Measurements from ENCODE around the gene MAP4K5.

The MAP4K5 gene

DNA sequence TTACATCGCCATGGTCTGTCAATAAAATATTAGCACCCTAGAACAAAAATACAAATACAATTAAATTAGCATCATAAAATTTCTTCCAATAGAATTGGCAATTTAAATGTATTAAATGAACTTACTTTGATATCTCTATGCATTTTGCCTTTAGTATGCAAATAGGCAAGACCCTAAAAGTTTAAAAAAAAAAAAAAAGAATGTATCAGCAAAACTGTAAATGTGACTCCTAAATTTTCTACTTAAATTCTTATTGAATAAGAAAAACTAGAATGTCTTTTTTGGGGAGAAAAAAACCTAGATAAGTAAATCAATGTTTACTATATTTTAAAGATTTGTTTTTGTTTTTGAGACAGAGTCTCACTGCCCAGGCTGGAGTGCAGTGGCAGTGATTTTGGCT is 56.2 kb downstream of the MAP4K5 start:
- no peak for DNase-seq (ENCODE audit: low spot score)

DNA sequence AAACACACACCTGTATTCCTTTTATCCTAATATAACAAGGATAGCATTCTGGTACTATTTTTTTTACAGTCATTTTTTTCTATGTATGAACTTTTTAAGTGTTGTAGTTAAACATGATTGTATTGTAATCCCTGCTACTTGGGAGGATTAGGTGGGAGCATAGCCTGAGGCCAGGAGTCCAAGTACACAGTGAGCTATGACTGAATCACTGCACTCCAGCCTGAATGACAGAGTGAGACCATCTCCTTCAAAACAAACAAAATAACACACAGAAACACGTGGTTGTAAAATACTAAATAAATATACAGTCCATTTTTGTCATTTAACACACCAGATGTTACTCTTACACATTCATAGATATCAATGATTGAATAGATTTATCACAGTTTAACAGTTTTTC is 56.9 kb downstream of the MAP4K5 start:
- no peak for DNase-seq (ENCODE audit: low spot score)

DNA sequence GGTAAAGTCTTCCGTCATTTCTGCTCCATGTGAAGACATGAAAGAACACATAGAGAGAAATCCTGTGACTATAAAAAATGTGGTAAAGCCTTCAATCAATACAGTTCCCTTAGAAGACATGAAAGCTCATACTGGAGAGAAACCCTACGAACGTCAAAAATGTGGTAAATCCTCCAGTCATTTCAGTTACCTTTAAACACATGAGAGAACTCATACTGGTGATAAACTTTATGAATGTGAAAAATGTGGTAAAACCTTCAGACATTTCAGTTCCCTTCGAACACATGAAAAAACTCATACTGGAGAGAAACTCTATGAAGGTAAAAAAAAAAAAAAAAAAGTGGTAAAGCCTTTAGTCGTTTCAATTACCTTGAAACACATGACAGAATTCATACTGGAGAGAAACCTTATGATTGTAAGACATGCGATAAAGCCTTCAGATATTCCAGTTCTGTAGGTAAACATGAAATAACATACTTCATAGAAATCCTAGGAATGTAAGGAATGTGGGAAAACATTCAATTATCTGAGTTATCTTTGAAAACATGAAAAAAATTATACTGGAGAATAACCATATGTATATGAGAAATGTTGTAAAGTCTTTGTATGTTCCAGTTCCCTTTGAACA is 60.4 kb downstream of the MAP4K5 start:
- DNase-seq (ENCODE audit: low spot score) = no peak

DNA sequence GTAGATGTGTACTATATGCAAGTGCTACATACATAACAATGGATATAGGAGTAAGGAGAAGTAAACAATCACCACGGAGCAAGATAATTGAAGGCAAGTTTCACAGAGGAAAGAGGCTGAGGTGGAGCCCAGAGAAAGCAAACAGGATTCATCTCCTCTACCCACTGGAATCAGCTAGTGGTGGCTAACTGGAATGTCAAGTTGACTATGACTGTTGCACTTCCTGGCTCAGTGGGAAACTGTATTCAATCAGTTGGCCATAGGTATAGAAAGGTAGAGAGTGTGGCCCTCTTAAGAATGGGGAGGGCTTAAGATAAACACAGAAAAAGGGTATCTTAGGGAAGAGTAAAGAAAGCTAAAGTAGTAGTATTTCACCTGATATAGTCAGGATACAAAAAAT is 62.4 kb downstream of the MAP4K5 start:
- no peak for DNase-seq (ENCODE audit: low spot score)

DNA sequence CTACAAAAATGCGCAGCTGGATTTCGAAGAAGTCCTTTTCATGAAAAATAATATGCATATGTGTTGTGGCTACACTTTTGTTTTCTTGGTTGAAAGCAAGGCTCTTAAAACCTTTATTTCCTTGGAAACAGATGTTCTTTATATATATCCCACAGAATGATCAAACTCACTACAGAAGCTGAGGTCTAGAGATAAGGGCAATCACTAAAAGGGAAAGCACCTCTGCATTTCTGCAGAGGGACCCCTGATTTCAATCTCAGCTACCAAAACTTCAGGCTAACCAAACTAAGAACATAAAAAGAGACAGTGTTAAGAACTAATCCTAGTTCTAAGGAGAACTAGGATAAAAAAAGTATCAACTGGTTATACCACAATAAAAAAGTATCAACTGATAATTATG is 70.3 kb downstream of the MAP4K5 start:
- DNase-seq (ENCODE audit: low spot score) = no peak

DNA sequence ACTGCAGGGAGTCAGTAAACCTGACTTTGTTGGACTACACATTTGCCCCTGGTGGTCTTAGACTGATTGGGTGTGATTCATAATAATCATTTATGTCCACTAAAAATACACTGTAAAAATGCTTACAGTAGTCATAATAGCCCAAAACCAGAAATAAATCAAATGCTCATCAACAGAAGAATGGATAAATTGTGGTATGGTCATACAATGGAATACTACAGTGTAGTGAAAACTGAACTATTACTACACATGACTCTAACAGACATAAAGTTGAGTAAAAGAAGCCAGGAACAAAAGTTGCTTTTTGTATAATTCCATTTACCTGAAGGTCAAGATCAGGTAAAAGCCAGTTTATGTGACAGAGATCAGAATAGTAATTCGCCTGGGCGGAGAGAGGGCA is 78.5 kb downstream of the MAP4K5 start:
- DNase-seq (ENCODE audit: low spot score) = no peak

DNA sequence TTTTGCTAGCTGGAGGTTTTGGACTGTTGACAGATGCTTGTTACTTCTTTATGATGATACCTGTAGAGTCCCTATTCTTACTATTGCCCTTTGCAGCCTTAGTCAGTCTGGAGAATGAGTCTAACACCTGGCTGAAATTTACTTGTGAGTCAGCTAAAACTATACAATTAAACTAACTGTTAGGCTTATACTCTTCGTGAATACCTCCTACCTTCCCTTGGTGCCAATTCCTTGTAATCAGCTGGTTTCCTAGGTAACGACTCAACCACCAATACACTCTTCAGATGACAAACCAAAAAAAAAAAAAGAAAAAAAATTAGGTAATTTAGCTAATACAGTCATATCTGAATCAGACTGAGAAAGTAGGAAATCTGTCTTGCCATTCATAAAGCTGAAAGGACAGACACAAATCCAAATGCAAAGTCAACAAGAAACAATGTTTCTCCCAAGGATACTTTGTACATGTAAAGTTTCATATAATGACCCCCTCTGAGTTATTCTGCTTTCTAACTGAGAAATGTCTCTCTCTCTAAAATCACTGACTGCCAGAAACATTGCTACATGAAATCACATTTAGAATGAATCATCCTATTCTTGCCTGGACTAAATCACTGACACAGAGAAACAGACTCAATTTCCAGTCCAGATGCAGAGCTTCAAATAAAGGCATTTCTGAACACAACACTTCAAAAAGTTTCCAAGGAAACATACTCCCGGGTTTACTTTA is 79.2 kb downstream of the MAP4K5 start:
- DNase-seq (ENCODE audit: low spot score) = no peak

DNA sequence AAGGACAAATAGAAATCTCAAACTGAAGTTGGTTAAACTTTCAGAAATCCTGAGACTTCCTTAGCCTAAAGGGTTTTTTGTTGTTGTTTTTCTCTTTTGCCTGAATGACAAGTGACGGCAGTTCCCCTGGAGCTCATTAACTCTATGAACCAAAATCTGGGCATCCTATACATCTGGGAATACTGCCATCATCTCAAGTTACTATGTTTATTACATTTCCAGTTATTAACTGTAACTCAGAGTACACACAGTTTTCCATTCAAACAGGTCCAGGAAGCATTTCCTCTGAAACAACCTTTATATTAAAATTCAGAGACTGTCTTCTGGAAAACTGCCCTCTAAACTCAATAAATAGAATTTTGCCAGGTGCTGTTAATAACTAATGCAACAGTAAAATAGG is 80.1 kb downstream of the MAP4K5 start:
- DNase-seq (ENCODE audit: low spot score) = no peak

DNA sequence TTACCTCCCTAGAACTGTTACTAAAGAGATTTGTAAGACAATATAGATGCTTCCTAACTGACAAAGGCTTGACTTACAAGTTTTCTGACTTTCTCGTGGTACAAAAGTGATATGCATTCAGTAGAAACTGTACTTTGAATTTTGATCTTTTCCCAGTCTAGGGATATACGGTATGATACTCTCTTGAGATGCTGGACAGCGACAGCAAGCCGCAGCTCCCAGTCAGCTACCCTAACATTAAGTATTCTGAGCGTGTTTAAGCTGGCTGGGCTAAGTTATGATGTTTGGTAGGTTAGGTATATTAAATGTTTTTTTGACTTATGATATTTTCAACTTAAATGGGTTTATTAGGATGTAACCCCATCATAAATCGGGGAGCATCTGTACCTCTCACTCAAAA is 80.5 kb downstream of the MAP4K5 start:
- DNase-seq (ENCODE audit: low spot score) = no peak

DNA sequence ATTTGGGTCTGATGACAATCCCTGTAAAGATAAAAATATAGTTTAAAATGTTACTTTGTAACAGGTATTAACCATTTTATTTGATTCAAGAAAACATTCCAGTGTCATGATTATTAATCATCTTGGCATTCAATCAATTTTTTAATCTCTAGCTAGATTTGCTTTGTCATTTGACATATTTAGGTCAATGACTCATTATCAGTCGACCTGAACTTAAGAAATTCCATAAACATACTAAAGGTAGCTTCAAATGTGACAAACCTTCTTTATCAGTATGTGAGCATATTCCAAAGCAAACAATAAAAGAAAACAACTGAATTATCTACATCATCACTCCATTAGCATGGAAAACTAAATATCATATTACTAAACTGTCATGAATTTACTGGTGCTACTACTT is 84.9 kb downstream of the MAP4K5 start:
- DNase-seq (ENCODE audit: low spot score) = no peak

DNA sequence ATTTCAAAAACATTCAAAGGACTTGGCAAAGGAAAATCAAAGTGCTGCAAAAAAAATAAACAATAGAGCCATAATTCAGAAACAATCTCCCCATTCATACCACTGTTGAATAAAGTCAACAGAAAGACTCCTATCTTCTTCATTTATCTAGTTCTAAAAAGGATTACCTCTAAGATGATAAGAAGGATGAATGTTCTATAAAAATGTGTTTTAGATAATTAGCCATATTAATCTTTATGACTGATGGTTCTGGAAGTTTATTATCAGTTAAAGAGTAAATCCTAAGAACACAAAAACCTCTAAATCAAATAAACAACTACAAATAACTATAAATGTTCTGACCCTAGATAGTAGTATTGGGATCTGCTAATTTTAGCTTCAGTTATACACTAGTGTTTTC is 97.8 kb downstream of the MAP4K5 start:
- DNase-seq (ENCODE audit: low spot score) = no peak

DNA sequence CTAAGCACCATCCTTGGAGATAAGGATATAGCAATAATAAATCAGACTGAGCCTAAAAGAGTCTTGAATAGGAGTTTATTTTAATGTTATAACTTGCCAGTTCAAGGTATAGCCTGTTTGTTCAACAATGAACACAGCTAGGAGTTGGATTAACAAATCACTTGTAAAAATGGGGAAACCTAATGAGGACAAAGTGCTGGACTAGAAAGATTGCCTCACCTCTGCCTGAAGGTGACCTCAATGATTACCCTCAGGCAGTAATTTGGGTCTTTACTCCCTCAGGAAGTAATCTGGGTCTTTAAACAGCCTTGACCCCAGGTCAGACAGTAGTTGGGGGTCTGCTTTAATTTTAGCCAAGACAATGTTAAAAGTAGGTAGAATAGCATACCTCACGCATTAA is 100.2 kb downstream of the MAP4K5 start:
- no peak for DNase-seq (ENCODE audit: low spot score)

DNA sequence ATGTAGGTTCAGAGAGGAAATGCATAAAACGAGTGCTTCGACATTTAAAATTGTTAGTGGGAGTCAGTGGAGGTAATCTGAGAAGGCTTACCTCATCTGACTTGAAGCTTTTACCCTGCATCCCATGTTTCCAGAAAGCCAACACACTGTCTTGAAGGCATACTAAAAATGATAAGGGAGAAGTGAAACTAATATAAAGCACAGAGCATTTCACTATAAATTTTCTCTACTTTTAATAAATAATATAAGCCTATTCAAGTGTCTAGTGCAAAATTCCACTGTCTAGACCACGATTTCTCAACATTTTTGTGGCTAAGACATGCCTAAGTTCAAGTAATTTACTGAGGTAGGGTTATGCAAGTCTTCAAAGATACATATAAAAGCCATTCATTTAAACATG is 106.6 kb downstream of the MAP4K5 start:
- no peak for DNase-seq (ENCODE audit: low spot score)

DNA sequence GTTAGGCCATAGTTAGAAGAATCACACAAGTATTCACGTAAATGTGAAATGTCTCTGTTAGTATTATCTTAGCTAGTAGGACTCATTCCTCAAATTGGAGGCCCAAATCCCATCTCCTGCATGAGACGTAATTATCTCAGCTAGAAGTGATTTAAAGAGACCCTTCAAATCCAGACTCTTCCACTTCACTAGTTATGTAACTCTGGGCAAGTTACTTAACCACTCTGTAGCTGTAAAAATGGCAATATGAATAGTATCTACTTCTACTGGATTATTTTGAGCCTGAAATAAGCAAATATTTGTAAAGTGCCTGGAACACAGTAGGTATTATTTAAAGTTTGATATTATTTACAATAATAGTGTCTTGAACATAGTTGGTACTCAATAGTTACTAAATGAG is 107.3 kb downstream of the MAP4K5 start:
- DNase-seq (ENCODE audit: low spot score) = no peak

DNA sequence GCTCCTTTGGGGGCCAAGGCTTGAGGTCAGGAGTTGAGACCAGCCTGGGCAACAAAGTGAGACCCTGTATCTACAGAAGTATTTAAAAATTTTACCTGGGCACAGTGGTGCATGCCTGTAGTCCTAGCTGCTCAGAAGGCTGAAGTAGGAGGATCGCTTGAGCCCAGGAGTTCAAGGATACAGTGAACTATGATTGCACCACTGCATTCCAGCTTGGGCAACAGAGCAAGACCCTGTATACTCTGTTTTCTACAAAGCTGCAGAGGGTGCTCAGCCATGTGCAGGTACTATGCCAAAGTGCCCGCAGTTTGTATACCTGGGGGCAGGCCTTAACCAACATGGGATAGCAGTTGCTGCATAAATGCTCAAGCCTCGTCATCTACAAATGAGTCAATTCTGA is 108.8 kb downstream of the MAP4K5 start:
- no peak for DNase-seq (ENCODE audit: low spot score)

DNA sequence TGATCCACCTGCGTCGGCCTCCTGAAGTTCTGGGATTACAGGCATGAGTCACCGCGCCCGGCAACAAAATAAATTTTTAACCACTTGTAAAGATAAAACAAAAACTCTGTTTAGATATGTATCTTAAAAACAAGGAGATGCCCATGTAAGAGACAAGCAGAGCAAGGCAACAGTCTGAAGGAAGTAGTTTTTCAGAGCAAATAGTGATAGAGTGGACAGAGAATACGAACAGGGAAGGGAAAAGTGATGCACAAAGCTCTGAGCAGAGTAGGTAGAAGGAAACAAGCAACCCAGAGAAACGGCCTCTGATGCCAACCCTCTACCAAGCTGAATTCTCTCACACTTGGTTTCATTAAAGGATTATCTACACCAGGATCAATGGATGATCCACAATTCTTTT is 110.9 kb downstream of the MAP4K5 start:
- DNase-seq (ENCODE audit: low spot score) = no peak

DNA sequence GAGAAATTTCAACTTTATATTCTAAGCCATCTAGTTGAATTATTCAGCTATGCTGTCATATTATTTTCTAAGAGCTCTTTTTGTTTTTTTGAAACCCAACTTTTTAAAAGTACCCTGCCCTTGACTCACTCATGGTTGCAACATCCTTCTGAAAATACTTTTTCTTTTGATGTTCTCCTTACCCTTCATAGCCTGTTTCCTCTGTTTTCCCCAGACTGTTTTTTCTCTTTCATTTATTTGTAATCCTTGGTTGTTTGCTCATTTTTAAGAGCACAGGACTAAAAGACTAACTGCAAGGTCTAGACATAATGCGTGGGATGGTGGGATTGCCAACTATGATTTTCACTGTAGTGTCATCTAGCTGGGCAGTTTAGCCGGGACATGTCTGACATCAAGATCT is 114.5 kb downstream of the MAP4K5 start:
- DNase-seq (ENCODE audit: low spot score) = no peak

DNA sequence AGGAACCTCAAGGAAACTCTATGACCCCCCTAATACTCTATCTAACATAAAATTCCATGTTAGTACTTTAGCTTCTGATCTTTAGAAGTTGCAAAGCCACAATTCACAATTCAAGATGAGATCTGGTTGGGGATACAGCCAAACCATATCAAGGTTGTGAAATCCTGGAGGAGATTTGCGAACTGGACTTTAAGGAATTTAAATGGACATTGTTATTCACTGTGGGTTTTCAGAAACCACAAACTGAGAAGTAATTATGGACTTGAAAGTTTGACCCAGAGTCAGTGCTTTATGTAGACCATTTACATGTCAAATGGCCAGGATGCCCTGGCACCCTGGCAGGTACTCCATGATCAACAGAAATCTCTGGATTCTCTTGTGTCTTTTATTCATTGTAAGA is 121.4 kb downstream of the MAP4K5 start:
- DNase-seq (ENCODE audit: low spot score) = no peak

DNA sequence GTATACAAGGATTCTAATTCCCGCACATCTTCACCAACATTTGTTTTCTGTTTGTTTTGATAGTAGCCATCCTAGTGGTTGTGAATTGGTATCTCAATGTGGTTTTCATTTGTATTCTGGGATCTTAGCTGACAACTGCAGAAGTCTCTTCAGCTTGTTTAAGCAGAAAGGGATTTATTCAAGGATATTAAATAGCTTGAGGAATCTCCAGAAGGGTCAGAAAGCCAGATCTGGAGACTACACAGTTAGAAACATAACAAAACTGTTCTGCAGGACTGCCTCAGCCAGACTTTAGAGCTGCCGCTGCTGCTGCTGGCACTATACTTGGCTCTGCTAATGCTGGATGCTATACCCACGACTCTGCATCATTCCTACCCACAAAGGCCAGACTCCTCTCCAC is 122.3 kb downstream of the MAP4K5 start:
- no peak for DNase-seq (ENCODE audit: low spot score)

DNA sequence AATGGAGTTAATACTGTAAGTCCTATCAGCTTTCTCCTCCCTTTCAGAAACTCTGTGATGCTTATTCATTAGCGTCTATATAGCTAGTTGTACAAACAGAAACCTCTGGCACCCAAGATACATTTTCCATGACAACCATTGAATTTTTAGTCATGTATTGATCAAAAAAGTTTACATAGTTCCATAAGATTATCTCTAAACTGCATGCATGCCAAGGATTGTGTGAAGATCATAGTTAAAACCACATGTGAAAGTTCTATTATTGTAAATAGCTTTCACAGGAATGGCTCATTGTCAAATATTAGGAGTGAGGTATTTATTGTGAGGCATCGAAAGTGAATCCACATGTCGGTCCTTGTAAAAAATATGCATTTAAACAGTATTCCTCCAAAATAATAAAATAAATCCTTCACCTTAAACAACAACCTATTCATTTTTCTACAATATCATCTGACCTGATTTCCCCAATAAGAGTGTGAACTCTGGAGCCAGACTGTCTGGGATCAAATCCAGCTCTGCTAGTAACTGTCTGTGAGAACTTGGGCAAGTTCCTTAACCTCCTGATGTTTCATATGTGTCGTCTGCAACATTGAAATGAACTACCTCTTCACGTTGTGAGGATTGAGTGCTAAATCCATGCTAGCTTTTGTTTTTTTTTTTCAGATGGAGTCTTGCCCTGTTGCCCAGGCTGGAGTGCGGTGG is 125.1 kb downstream of the MAP4K5 start:
- DNase-seq (ENCODE audit: low spot score) = no peak

DNA sequence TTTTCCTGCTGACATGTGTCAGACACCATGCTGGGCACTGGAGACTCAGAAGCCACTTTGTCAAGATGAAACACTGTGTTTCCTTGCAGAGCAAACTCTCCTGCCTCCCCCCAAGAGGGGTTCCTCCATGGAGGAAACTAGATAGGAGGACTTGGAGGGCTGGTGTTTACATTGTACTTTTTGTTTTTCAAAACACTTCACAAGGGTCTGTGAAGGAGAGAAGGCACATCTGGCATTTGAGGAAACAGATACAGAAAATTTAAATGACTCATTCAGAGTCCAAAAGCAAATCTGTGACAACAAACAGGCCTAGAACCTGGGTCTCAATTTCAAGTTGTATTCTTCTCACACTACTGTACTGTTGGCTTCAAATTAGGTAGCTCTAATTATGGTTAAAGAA is 128.9 kb downstream of the MAP4K5 start:
- no peak for DNase-seq (ENCODE audit: low spot score)

DNA sequence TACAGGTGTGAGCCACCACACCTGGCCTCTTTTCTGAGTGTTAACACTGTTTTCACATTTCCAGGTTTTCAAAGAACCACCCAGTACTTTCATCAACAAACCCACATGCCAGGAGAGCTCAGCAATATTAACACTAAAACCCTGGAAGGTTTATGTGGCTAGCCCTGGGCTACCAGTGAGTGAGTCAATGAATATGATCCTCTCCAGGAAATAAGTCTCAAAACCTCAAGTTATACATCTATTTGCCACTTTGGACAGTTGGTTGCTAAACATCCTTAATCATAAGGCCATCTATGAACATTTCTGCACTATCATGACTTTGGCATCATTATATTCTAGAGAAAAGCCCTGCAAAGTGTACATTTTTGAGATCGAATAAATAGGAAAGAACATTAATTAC is 129.4 kb downstream of the MAP4K5 start:
- no peak for DNase-seq (ENCODE audit: low spot score)

DNA sequence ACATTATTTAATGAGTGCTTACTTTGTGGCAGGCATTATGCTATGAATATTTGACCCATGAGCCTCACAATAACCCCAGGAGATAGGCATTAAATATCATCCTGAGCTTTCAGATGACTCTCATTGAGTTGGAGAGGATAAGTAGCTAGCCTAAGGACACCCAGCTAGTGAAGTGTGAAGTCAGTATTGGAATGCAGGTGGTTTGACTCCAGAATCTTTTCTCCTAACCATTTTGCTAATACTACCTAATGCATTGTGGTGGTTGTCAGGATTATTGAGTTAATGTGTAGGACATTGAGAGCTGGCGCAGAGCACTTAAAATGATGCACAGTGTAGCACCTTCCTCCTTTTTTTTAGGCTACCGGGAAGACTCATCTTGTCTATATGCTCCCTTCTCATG is 131.9 kb downstream of the MAP4K5 start:
- DNase-seq (ENCODE audit: low spot score) = no peak
